ENCODE results near the gene PRICKLE2.

GRCh38 chr3:64271631-64272030, 46.4 kb upstream of the PRICKLE2 start:
- TF ChIP-seq CTCF (IDR thresholded peaks at IDR 0.05), result no peak
- no peak for TF ChIP-seq CBFB (CRISPR knock-in tag; IDR thresholded peaks at IDR 0.05; ENCODE audit: low read depth)
- no peak for TF ChIP-seq ATF2 (CRISPR knock-in tag; IDR thresholded peaks at IDR 0.05; ENCODE audit: borderline replicate concordance, low read depth)
- no peak for TF ChIP-seq TEAD1 (CRISPR knock-in tag; IDR thresholded peaks at IDR 0.05)
